ENCODE data around the gene REV3L. TPM values are rescaled to one million over a fixed set of nuclear protein-coding genes. Genes with fewer than 3 reads are reported as not detected.

The REV3L gene
- total RNA-seq, 1 experiment from 2014 or later = 5.3 TPM

DNA sequence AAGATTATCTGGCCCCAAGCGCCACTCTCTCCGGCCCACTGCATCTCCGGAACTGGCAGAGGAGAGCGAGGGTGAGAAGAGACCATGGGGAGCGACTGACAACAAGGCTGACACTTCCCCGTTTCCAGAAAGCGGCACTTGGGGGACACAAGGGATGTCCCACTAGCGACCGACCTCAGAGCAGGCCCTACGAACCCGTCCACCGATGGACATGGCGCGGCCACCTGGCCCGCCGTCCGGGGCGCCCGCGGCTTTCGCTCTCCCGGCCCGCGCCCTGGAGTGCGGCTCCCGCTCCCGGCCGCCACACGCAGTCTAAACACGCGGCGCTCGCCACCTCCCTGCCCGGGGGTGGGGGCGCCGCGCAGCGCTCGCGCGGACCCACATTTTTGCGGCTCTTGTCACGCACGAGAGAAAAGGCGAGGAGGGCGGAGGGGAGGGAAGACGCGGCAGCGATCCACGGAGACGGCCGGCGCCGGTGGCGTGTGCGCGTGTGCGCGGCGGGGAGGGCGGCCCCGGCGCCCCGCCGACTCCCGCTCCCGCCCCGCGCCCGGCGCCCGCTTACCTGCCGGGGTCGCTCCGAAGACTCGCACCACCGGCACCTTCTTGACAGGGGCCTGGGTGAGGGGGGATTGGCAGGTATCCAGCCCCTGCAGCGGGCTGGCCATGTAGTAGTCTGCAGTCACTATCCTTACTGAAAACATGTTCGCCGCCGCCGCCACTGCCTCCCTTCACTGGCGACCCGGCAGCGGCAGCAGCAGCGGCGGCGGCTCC, 645 bp downstream of the REV3L start:
- Histone ChIP-seq H3K27ac (ENCODE audit: insufficient read length, low read depth, low read length) (no peak overlapping the region), H4K91ac (ENCODE audit: insufficient read length, low read depth, low read length) (no peak overlapping the region), H4K5ac (ENCODE audit: insufficient read length, low read depth, low read length) (no peak overlapping the region), H3K23me2 (ENCODE audit: insufficient read length, low read depth, low read length, poor library complexity, severe bottlenecking) (peaks cover 11% of the 10 kb centered on the region), H3K27me3 (ENCODE audit: insufficient read depth, low read length) (peaks cover 20% of the 10 kb centered on the region; the same call in 1 of the 2 replicates), H2BK12ac (ENCODE audit: insufficient read length, low read depth, low read length) (no peak overlapping the region), H3K14ac (ENCODE audit: insufficient read depth, low read length) (no peak overlapping the region; the same call in 1 of the 2 replicates), H3K4me2 (ENCODE audit: insufficient read depth, insufficient read length, low read length) (peak overlapping the region; percentile 99), H2BK5ac (ENCODE audit: insufficient read length, low read length) (no peak overlapping the region), H2BK120ac (ENCODE audit: low read depth, low read length, poor library complexity, severe bottlenecking) (no peak overlapping the region), H3K4me1 (ENCODE audit: insufficient read depth, low read length) (no peaks in the 10 kb centered on the region), H3K9me3 (ENCODE audit: control insufficient read depth, low read depth, low read length) (no peaks in the 10 kb centered on the region), H3K23ac (ENCODE audit: insufficient read length, low read depth, low read length) (no peak overlapping the region), H2AFZ (ENCODE audit: low read length) (no peak overlapping the region), H2AK5ac (ENCODE audit: insufficient read length, low read length) (no peak overlapping the region), H3K4ac (ENCODE audit: low read depth, low read length) (no peak overlapping the region), H3K79me1 (ENCODE audit: insufficient read depth, low read depth, low read length, poor library complexity, severe bottlenecking) (no peaks in the 10 kb centered on the region), H3T11ph (ENCODE audit: low read length) (no peak overlapping the region), H4K20me1 (ENCODE audit: control insufficient read depth, insufficient read depth, insufficient read length) (no peaks in the 10 kb centered on the region), H2BK15ac (ENCODE audit: low read depth, low read length) (no peak overlapping the region), H3K9ac (ENCODE audit: extremely low read depth, insufficient read length, low read length) (peak overlapping the region; percentile 25), H3K79me2 (ENCODE audit: insufficient read depth, low read length) (no peaks in the 10 kb centered on the region), H2BK20ac (ENCODE audit: low read depth, low read length, poor library complexity, severe bottlenecking) (no peak overlapping the region), H4K8ac (replicated peaks; ENCODE audit: insufficient read length, low read depth, low read length) (no peak overlapping the region), H3K18ac (ENCODE audit: insufficient read length, low read depth, low read length) (no peak overlapping the region), H3K56ac (ENCODE audit: insufficient read length, low read depth, low read length) (no peak overlapping the region)
- no peak for DNase-seq
- peaks cover 39 to 41% of the 10 kb centered on the region in 2 experiments for H3K4me1 Mint-ChIP-seq
- peak overlapping the region; percentile 88 to 96 for H3K4me3 Mint-ChIP-seq
- TF ChIP-seq, protein P1, sequence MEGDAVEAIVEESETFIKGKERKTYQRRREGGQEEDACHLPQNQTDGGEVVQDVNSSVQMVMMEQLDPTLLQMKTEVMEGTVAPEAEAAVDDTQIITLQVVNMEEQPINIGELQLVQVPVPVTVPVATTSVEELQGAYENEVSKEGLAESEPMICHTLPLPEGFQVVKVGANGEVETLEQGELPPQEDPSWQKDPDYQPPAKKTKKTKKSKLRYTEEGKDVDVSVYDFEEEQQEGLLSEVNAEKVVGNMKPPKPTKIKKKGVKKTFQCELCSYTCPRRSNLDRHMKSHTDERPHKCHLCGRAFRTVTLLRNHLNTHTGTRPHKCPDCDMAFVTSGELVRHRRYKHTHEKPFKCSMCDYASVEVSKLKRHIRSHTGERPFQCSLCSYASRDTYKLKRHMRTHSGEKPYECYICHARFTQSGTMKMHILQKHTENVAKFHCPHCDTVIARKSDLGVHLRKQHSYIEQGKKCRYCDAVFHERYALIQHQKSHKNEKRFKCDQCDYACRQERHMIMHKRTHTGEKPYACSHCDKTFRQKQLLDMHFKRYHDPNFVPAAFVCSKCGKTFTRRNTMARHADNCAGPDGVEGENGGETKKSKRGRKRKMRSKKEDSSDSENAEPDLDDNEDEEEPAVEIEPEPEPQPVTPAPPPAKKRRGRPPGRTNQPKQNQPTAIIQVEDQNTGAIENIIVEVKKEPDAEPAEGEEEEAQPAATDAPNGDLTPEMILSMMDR (conservative IDR thresholded peaks at IDR 0.05) = no peak
- WGBS (ENCODE audit: extremely low coverage, insufficient read length, low lambda C conversion rate) = no CpG with 5 or more reads among the region's 88 CpGs
- H3K27ac Mint-ChIP-seq = peak overlapping the region in 1 of 3 experiments; percentile 18; a peak in 1 of 7 replicates
- H3K36me3 Mint-ChIP-seq (ENCODE audit: insufficient read depth in 1 of 3, low read depth in 3 of 3) = peaks cover 0 to 17% (median 12%) of the 10 kb centered on the region in 3 experiments; a peak in 6 of 7 replicates
- H3K27me3 Mint-ChIP-seq (ENCODE audit: low read depth) = peaks cover 46% of the 10 kb centered on the region
- H3K9me3 Mint-ChIP-seq = peaks cover 3 to 4% of the 10 kb centered on the region in 2 experiments; a peak in 2 of 5 replicates

Measured in H9 (cell line).